Measurements from ENCODE around the gene SEZ6.

The SEZ6 gene

DNA sequence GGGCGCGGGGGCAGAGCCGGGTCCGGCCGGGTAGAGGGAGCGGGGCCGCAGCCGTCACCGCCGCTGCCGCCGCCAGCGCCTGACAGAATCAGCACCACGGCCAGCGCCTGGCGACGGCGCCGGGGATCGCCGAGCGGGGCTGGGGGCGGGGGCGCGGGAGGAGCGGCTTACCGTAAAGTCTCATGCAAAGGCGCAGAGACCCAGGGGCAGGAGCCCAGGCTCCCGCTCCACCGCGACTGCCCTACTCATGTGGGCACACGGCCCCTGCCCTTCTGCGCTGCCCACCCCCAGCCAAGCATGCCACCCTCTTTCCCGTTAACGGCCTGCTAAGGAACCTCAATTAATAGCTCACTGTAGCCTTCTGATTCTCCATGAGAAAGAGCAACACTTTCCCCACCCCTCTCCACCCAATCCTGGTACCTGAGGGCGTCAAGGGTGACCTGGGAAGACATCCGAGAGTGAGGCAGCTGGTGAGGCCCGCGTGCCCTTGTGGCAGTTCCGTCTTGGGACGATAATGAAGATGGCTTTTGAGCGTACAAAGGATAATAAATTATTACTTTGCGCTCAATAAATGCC lies at the start of gene SEZ6:
TSS of gene SEZ6 (minus strand) at position 98 of the 576 bp plus-strand sequence. CDS start 164 bp downstream, outside the sequence.
- DNase-seq (ENCODE audit: low read depth), result peak; percentile 17

DNA sequence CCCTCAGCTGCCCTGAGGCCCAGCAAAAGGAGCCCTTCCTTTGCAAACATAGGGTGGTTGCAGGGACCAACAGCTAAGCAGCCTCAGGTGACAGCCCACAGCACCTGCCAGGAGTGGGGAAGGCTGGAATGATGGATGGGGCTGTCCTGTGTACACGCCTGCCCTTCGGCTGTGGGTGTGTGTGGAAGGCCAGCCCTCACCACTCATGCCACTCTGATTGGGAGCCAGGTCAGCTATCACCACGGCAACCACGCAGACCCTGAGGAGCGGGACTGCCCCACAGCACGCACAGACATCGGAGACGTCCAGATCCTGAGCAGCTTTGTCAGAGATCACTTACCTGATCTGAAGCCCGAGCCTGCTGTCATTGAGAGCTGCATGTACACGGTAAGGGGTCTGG lies 49.0 kb upstream of the SEZ6 start:
- DNase-seq (ENCODE audit: low read depth), result no peak

DNA sequence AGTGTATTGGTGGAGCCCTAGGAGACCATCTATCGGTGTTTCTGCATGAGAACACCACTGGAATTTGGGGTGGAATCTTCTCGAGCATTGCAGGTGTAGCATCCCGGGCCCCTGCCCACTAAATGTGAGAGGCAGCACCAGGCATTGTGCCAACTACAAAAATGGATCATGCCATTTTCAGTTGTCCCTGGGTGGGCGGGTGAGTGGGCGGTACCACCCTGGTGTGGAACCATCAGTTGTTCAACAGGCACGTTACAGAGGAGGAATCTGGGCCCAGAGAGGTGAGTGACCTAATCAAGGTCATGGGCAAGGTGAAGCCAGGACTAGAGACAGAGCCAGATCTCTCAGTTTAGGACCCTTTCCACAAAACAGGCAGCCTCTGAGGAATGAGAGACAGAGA lies 45.9 kb upstream of the SEZ6 start:
- no peak for DNase-seq (ENCODE audit: low read depth)

GRCh38 chr17:29051194-29051593 lies 45.4 kb upstream of the SEZ6 start:
- DNase-seq (ENCODE audit: low read depth), result no peak

- DNase-seq (ENCODE audit: low read depth), result no peak
Measured at GRCh38 chr17:29050176-29050575, 44.3 kb upstream of the SEZ6 start.

DNA sequence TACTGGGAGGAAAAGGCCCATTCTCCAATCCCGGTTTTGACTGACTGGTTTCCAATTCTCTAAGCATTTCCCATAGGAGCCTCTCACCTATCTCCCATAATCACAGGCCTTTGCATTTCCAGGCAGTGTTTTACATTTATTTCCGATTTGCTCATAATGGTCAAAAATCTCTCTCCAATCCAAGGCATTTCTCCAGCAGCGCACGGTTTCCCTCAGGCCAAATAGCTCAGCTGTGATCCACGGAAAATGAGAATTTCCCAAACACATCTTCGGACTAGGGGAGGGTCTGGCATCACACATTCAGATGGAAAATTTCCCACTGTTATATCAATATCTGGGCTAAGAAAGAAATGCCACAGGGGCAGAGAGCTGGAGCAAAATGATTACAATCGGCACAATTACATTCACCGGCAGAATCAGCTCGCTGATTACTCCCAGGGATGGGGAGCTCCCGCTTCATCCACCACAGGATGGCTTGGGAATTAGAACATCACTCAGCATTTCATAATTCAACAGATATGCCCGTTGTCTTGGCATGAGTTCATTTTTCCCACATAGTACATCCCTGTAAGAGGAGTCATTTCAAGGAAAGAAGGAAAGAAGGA lies 43.8 kb upstream of the SEZ6 start:
- no peak for DNase-seq (ENCODE audit: low read depth)

DNA sequence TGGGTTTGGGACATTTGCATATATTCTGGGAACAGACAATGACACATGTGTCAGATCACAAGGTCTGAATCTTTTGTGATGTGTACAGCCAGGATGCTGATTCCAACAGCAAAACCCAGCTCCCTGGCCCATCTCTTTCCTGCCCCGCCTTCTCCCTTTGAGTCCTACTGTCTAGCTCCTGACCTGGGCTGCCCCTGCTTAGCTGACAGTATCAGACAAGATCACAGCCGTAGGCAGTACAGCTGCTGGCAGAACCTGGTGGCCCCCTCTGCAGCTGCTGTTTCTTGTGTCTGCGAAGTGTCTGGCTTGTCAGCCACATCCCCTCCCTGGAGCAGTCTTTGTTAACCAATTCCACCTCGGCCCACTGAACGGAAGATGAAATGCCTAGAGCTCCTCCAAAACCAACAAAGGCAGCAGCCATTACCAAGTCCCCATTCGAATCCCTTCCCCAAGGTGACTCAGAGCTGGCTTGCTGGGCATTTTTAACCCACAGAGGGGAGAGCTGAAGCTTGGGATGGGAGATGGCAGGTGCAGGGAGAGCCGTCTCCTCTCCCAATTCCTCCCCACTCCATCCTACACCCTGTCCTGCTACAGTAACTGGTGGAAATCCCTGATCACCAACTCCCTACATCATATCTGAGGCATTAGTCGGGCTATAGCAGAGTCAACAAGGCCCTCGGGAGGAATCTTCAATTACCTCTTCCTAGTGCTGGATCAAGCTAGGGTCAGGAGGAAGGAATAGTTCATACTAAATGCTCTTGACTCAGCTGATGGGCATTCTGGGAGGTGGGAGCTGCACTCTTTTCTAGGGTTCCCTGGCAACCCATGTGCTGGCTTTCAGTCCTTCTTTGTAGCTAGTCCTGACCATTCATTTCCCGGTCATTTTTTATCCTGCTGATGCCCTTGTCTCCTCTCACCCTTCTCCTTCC lies 42.9 kb upstream of the SEZ6 start:
- DNase-seq (ENCODE audit: low read depth), result no peak

- DNase-seq (ENCODE audit: low read depth), result no peak
Measured at GRCh38 chr17:29046473-29046839, 40.6 kb upstream of the SEZ6 start.

DNA sequence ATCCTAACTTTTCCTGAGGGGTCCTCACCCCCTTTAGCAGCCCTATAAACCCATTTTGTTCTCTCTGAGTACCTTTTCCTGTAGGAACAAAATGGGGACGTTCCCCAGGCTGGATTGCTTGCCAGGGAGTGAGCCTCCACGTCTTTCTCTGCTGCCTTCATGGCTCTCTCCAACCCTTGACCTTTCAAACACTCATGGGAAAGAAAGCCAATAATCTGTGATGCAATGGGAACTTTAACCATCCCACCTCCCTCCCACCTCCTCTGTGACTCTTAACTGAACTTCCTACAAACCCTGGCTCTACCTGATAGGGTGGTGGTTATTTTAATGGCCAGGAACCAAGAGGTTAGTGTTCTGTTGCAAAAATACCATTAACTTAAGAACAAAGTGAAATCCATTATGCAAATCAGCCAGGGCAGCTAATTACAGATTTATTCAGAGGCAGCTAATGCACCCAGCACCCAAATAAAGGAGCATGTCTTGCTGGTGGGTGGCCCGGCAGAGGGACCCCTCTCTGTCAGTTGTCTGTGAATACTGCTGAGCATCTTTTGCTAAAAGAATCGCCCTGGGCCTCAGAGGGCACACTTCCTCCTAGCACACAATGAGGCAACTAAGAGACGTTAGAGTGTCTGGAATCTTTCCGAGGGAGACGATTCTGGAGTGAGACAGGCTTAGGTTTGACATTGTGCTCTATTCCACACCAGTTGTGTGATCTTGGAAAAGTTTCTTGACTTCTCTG lies 40.1 kb upstream of the SEZ6 start:
- DNase-seq (ENCODE audit: low read depth), result no peak

DNA sequence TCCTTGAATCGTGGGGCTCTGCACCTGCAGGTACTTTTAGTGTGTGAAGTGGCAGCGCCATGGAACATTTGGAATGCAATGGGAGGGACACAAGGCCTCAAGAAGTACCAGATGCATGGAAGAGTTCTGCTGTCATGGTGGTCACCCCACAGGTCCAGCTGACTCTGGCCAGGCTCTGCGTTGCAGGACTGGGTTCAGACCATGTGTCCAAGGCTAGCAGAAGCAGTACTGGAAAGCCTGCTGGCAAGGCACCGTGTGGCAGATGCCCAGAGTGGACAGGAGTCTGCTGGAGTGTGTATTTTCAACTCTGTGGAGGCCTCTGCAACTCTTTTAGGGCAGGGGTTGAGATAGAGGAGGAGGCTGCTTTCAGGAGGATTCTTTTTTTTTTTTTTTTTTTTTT lies 39.2 kb upstream of the SEZ6 start:
- DNase-seq (ENCODE audit: low read depth), result no peak

DNA sequence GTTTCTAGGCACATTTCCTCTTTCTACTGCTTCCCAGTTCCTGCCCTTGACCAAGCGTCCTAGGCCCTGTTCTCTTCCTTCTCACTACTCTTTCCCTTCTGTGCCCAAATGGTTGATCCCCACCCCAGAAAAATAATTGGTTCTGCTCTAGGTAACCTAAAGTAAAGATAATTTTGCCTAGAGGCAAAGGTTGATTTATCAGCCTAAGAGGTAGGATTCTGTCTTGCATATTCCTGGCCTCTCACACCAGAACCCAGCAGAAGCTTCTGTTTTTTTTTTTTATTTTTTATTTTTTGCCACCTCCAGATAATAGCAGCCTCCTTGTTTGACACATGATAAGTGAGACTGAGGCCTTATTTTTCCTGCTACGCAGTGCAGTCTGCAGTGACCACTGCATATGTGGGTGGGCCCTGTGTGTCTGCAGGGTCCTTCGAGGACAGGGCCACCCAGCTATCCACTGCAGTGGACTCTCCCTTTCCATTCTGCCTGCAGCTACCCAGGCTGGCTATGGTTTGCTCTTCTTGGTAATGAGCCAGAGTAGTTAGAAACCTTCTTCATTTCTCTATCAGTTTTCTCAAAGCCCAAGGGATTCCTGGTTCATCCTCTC lies 37.8 kb upstream of the SEZ6 start:
- no peak for DNase-seq (ENCODE audit: low read depth)

- DNase-seq (ENCODE audit: low read depth), result no peak
Measured at GRCh38 chr17:29042679-29043538, 37.1 kb upstream of the SEZ6 start, which contains the start of gene PIPOX. Gene PIPOX, plus strand, starts transcription at chr17:29043141. Its CDS starts 85 bp downstream, at chr17:29043226.

DNA sequence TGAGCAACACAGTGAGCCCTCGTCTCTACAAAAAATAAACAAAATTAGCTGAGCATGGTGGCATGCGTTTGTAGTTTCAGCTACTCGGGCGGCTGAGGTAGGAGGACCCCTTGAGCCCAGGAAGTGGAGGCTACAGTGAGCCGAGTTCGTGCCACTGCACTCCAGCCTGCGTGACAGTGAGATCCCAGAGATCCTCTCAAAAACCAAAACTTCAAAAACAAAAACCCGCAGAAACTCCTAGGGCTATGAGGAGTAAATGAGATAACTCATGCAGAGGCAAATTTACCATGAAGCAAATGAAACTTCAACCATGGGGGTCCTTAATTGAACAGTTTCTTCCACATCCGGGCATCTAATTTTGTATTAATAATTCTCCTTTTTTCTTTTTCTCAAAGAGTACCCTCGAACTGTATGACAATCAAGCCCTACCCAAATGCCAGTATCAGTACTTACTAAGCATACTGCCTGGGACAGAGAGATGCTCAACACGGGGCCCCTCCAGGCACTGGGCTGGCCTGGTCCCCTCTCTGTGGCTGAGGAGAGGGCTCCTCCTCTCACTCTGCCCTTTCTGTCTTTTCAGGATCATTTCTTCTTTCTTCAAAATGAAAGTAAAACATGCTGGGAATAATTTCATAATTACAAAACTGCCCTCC lies 36.3 kb upstream of the SEZ6 start:
- DNase-seq (ENCODE audit: low read depth), result no peak

DNA sequence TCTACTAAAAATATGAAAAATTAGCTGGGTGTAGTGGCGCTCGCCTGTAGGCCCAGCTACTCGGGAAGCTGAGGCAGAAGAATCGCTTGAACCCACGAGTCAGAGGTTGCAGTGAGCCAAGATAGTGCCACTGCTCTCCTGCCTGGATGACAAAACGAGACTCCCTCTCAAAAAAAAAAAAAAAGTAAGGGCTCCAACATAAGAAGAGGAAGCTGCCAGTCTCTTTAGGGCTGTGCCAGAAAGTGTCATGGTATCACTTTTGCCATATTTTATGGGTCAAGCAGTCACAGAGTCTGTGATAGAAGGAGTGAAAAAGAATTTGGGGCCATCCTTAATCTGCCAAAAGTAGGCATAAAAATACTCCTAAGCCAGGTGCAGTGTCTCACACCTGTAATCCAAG lies 35.7 kb upstream of the SEZ6 start:
- DNase-seq (ENCODE audit: low read depth), result no peak

DNA sequence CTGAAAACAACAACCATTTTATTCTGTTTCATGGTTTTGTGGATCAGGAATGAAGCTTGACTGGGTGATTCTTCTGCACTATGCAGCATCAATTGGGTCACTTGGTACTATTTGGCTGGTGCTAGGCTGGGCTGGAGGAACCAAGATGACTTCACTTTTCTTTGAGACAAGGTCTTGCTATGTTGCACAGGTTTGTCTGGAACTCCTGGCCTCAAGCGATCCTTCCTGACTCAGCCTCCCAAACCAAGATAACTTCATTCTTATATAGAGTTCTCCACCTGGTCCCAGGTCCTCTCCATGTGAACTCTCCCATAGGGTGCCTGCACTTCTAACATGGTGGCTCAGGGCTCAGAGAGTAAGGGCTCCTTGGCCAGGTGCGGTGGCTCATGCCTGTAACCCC lies 35.3 kb upstream of the SEZ6 start:
- DNase-seq (ENCODE audit: low read depth), result no peak

DNA sequence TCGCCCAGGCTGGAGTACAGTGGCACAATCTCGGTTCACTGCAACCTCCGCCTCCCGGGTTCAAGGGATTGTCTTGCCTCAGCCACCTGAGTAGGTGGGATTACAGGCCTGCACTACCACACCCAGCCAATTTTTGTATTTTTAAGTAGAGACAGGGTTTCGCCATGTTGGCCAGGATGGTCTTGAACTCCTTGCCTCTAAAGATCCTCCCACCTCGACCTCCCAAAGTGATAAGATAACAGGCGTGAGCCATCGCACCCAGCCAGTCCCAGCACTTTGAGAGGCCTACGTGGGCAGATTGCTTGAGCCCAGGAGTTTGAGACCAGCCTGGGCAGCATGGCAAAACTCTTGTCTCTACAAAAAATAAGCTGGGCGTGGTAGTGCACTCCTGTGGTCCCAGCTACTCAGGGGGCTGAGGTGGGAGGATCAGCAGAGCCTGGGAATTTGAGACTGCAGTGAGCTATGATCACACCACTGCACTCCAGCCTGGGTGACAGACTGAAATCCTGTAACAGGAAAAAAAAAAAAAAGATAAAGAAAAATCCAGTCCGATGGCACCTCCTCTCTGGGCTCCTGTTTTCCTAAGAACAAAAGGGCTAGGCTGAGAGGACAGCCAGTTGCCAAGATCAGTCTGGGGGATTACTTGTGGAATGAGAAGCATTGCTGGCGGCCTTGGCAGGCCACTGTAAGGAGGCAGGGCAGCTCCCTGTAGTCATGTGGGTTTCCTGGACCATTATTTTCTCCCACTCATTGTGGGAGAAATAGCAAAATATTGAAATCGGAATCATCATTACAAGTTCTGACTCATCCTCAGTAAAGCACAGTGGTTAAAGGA lies 34.1 kb upstream of the SEZ6 start:
- DNase-seq (ENCODE audit: low read depth), result no peak

- DNase-seq (ENCODE audit: low read depth), result no peak
Measured at GRCh38 chr17:29038085-29038795, 32.4 kb upstream of the SEZ6 start.

DNA sequence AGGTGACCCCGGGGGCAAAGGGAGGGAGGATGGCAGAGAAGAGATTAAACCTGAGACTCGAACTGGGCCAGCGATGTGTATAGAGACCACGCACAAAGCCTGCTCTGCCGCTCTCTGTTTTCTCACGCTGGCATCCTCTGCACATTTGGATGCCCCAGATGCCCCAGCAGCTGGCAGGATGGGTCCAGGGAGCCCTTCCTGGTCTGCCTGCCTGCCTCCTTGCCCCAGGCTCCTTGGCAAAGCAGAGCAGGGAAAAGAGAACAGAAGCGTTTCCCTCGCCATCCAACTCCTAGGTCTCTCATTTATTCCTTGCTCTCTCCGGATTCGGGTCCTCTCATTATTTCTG lies 31.9 kb upstream of the SEZ6 start:
- DNase-seq (ENCODE audit: low read depth), result no peak

GRCh38 chr17:29036584-29036983 lies 30.8 kb upstream of the SEZ6 start:
- no peak for DNase-seq (ENCODE audit: low read depth)

Data from stimulated activated CD8-positive, alpha-beta memory T cell treated with anti-CD3 and anti-CD28 coated beads, Interleukin-15, amount 100 ng/mL, for 1 hour (primary cell).